NCI-H2107 treated with DMSO at 0.1 percent for 48 hours (cell line): ENCODE measurements around the gene PKDREJ.

Experiments
- DNase-seq: peaks from one replicate; lab custom pipeline; 2025; ENCODE audit not compliant: unreplicated experiment; lab: John Stamatoyannopoulos, UW

PKDREJ gene

DNA sequence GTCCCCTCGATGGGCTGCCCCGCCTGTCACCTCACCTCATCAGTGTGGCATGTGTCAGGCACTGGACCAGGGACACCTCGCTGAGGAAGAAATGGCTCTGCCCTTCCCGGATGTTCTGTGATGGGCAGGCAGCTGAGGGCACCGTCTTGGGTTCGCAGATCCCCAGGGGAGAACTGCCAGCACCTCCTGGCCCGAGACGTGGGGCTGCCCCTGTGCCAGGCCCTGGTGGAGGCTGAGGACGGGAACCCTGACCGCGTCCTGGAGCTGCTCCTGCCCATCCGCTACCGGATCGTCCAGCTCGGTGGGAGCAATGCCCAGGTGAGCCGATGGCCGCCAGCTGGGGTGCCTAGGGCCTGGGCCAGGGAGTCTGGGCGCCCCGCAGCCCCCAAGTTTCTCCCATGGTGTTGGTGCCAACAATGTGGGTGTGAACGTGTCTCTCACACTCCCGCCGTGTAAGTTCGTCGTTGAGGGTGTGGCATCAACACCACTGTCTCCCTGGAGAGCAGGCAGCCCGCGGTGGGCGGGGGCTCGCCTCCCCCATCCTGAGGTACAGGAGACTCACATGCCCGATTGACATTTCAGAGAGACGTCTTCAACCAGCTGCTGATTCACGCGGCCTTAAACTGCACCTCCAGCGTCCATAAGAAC, 26.2 kb upstream of the PKDREJ start:
- DNase-seq: no peak

DNA sequence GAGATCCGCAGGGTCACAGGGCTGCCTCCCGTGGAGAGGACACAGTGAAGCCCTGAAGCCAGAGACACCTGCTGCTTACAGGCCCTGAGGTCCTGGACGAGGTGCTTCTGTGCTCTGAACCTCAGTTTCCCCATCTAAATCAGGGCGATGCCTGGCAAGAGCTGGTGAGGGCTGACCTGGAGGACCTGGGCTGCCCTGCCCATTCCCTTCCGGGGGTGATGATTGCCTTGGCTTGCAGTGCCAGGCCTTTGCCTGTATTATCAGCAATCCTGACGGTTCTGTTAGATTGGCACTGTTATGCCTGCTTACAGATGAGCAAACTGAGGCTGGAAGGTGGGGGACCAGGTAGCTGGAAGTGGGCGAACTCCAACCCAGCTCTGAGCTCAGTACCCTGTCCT, 25.7 kb upstream of the PKDREJ start:
- no peak for DNase-seq

DNA sequence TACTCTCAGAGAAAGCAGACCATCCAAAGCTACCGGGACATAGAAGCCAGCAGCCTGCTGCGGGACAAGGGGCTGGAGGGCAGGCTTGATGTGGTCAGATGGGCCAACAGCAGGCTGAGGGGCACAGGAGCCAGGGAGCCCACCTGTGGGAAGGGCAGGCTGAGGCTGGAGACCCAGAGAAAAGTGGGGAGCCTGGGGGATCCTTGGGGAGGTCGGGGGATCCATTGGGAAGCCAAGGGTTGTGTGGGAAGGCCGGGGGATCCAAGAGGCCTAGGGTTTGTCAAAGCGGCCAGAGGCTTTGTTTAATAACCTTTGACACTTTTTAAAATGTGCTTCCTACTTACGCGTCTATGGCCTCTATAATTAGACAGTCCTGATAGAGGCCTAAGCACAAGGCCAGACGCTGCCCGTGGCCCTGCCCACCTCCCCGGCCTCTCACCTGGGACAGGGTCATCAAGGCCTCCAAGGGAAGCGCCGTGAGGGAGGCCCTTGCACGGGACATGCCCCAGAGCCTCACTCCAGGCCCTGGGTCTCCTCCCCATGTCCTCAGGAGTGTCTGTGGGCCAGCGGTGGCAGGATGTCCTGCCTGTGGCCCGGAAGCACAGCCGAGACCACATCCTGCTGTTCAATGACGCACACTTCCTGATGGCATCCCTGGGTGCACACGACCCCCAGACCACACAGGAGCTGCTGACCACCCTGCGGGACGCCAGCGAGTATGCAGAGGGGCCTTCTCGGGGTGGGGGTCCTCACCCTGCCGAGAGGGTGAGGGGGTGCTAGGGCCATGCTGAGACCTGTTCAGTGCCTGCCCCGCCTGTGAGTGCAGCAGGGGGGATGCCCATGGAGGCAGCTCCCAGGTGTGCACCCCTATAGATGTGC, 25.0 kb upstream of the PKDREJ start:
- DNase-seq: no peak

DNA sequence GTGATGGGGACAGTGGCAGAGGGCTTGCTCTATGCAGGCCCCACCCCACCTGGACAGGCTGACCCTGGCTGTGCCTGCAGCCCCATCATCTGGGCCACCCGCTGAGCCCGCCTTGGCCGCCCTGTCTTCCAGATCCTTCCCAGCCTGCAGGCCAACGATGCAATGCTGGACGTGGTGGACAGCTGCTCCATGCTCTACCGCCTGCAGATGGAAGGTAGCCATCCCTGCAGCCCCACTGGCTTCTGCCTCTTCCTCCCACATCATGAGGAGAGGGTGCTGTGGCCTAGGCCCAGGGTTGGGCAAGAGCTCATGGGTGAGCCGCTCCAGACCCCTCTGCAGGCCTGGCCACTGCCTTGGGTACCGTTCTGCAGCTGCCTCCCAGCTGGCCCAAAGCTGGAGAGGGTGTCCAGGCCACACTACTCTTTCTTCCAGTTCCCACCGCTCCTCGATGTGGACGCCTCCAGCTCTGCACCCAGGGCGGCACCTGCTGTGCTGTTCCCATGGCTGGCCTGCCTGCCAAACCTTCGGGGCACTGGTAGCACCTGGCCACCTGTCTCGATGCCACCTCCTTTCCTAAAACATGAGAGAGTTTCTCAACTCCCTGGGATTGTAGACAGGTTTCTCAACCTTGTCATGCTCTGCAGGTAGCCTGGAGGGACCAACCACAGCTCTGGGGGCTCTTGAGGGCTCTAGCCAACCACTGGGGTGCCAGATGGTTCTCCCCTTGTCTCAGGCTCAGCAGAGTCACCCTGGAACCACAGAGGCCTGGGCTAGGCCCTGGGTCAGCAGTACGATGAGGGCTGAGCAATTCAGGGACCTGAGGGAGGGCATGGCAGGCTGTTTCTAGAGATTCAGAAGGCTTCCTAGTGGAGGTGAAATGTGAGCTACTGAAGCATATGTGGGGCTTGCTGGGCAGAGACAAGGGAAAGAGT, 24.1 kb upstream of the PKDREJ start:
- no peak for DNase-seq

DNA sequence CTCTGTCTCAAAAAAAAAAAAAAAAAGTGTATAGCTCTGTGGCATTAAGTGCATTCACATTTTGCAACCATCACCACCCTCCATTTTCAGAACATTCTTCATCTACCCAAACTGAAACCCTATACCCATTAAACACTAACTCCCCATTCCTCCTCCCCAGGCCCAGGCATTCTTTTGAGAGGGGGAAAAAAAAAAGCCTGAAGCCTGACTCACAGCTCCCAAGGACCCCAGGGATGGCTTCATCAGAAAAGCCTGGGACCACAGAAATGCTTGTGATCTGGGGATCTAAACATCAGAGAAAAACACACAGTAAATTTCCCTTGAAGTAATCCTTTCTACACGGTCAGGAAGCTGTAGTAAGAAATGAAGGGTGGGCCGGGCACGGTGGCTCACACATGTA, 22.9 kb upstream of the PKDREJ start:
- DNase-seq: no peak

DNA sequence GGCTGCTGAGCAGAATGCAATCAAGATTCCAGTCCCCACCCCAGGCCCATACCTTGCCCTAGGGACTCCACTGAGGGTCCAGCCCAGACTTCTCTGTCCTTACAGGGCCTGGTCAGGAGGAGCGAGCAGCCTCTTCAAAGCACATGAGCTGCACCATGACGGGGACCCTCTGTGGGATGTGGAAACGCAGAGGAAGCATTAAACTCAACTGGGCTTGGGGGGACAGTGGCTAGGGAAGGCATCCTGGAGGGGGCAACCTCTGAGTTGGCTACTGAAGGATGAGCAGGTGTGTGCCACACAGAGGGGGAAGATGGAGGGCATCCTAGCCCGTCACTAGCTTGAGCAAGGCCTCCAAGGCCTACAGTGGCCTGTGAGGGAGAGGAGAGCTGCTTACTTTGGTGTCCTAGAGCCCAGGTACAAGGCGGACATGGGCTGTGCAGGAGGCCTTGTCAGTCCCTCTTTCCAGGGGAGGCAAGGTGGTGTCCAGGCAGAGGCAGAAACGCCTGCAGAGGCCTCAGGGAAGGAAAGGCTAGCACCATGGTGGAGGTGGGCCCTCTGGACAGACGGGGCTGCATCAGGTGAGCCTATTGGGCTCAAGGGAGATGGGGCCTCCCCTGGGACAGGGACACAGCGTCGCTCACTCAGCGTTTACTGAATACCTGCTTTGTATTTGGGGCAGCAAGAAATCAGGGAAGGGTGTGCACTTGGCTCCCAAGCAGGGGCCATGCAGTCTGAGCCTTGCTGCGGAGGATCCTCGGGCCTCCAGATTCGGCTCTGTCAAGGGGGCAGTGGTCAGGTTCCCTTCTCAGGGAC, 18.9 kb upstream of the PKDREJ start:
- DNase-seq: no peak

DNA sequence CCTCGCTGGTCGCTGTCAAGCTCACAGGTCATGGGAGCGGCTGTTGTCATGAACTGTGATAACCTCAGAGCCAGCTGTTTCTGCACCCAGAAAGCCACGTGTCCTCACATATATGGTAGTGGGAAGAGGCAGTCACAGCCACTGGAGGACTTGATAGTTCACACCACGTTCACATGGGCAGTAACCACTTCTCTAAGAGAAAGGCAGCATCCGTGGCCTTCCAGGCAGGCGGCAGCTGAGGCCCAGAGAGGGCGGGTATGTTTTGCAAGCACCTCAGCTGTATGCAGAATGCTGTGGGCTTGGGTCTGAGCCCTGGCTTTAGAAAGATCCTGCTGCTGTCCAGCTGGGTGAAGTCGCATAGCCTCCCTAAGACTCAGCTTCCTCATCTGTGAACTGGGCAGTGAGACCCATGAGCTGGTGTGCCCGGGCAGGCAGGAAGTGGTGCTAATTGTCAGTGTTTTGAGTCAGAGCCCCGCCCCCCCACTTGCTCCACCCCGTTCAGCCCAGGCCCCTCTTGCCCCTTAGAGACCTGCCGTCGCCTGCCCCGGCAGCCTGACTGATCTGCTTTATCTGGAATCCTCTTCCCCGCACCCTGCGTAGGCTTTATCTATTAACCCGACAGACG, 18.0 kb upstream of the PKDREJ start:
- DNase-seq: no peak

DNA sequence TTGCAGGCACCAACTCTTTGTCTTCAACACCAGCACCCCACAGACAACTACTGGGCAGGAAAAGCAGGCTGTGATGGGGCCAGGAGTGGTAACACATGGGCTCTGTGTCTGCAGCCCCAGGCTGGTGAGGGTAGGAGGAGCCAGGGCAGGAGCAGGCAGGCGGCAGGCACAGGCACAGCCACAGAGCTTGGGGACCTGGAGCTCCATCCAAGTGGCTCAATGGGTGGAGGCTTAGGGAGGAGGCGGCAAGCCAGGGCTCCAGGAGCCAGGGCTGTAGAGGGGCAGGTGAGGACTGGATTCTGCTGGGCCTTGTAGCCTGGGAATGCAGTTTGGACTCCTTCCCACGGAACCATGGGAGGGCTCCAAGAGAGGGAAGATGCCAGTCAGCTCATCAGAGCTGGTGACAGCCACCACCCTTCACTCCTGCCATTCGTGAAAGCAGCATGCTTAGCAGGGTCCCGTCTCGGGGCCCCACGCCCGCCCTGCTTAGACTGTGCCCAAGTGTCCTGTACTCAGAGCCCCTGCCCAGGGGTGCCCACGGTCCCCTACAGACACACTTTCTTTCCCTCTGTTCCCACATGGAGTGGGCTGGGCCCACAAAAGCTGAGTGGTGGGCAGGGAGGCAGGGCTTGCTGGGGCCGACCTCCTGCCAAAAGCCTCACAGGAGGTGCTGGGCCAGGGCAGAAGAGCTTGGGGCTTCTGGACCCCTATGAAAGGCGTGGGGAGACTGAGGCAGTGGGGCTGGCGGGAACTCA, 17.1 kb upstream of the PKDREJ start:
- DNase-seq: no peak

DNA sequence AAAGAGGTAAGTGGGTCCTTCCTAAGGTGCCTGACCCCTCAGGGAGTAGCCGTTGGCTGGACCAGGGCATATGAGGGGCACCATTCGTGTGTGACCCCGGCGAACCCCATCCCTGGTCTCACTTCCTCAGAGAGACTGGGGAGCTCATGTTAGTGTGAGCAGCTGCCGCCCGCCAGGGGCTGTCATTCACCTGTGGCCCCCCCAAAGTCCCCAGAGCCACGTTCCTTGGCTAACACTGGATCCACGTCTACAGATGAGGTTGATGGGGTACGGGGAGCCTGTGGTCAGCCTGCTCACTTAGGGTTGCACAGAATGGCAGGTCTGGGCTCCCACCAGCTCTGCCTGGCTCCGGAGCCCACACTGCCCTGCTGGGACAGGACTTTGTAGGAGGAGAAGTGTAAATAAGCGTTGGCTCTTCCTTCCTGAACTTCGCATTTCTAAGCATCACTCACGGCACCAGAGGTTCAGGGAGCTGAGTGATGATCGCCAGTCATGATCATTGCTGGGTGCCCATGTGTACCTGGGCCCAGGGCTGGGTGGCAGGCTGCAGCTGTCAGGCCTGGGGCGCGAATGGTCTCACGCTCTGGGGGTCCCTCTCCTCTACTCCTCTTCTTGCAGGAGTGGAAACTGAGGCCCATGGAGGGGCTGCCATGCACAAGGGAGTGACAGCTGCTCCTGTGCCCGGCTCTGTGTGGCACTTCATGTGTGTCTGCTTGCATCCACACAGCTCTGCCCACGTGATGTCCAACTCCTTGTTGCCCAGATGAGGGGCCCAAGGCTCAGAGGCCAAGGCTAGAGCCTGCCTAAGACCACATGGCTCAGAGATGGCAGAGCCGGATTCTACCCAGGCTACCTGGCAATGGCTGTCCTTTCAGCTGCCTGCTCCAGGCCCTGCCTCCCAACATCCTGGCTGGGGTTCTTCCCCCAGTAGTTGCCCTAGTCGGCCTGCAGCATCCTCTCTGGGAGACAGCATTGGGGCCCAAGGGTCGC, 15.8 kb upstream of the PKDREJ start:
- DNase-seq: no peak

DNA sequence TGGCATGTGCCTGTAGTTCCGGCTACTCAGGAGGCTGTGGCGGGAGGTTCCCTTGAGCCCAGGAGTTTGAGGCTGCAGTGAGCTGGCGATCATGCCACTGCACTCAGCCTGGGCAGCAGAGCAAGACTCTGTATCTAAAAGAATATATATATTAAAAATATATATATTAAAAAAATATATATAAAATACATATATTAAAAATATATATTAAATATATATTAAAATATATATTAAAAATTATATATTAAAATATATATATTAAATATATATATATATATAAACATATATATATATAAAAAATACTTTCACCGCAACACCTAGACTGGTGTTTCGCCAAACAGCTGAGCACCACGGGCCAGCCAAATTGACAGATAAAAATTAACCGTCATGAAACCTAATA, 13.4 kb upstream of the PKDREJ start:
- DNase-seq: no peak

DNA sequence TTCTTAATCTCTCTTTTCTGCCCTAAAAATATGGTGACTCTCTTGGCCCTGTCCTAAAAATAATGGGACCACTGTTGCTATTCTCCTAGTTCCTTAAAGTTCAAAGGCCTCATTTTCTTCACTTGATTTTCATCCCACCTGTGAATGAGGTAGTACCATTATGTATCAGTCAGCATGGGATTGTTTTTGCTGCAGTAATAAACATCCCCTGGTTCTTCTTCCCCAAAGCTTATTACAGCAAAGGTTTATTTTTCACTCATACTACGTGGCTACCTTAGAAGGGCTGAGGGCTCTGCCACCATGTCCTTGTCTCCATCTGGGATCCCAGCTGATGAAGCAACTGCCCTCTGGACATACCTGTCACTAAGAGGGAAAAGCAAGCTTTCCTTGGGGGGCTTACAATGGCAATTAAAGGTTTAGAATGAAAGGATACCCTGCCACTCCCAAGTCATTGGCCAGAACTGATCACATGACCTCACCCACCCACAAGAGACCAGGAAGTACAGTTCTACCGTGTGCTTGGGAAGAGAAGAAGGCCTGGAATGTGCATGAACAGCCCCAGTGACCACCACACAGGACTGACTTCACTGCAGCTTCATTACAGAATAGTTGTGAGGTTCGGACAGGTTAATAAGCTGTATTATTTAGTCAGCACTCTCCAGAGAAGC, 12.4 kb upstream of the PKDREJ start:
- no peak for DNase-seq

DNA sequence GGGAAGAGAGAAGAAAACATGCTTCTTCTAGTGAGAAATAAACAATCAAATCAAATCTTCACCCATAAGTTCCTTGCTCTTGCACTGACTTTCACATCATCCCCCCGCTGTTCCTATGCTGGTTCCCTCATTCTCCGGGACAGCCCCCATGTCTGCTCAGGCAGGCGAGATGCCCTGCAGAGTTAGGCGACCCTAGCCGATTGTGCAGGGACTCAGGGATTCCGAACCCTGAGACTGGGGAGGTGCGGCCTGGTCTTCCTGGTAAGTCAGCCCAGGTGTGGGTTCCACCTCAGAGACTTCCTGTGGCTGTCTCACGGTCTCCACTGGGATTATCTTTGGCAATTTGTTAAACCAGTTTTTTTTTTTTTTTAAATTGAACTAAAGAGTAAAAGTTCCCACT, 11.2 kb upstream of the PKDREJ start:
- DNase-seq: no peak

DNA sequence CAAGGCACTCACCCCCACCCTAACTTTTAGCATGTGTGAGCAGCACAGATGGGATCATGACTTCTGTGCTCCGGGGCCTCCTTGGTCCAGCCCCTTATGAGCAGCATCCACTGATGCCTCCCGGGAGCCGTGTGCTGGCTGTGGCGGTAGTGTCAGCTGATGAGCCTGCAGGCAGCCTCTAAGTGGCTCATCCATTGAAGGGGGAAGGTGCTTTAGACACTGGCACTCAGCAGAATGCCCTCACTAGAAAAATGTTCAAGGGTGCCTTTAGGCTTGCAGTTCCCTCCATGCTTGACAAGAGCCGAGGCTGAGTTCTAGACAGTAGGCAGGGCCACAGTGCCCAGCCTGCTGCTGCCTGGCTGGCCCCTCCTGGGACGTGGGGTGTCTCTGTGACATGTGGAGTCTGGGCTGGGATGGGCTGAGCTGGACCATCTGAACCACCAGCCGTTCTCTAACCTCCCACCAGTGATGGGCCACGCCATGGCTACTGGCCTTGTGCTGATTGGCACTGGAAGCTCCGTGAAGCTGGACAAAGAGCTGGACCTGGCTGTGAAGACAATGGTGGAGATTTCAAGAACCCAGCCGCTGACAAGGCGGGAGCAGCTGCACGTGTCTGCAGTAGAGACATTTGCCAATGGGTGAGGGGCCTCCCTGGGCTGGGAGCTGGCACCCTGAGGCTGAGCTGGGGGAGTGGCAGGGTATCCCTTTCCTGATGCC, 10.4 kb upstream of the PKDREJ start:
- DNase-seq: no peak

DNA sequence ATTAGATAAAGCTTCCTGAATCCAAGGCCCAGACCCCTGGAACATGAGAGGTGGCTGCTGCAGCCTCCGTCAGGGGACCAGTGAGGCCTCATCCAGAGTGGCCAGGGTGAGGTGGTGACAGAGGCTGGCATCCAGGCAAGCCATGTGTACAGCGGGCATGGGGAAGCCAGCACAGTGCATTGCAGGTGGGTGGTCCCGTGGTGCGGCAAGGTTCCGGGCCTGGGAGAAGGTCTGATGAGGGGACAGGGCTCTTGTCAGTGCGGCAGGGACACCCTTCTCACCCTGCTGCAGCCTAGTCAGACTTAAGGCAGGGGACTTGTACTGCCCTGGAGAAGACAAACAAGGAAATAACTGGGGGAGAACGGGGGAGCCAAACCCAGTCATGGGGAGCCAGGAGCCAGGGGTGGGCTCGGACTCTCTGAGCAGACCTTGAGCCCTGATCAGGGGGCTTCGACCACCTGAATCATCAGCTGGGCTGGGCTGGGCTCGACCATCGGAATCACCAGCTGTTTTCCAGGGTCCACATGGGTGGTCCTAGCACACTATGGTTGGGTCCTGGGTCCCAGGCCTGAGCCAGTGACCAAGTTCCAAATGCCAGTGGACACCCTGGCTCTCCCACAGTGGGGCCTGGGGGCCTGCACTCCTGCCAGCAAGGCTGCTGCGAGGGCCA, 9.8 kb upstream of the PKDREJ start:
- no peak for DNase-seq

DNA sequence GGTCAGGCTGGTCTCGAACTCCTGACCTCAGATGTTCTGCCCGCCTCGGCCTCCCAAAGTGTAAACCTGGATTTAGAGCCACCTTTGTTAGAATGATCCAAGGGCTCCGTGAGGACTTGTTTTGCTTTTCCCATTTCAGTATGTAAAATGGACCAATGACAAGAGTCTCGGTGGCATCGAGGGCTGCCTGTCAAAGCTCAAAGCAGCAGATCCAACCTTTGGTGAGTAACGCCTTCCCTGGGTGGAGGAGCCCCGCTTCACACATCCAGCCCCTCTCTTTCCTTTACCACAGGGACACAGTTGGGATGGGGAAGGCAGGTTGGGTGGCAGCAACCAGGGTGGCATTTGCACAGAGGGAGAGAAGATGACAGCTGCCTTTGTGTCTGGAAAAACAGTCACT, 9.1 kb upstream of the PKDREJ start:
- DNase-seq: no peak

DNA sequence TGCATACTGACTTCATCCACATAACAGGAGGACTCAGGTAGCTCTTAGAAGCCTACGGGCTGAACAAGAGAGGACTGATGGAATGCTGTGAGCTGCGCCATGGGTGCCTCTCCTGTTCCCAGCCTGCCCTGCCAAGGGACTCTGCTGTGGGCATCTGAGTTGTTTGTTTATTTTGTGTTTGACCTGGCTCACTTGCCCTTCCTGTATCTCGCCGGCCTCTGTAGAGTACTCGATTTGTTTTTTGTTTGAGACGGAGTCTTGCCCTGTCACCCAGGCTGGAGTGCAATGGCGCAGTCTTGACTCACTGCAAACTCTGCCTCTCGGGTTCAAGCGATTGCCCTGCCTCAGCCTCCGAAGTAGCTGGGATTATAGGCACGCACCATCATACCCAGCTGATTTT, 6.4 kb upstream of the PKDREJ start:
- no peak for DNase-seq
